OCI-LY3 (cell line): ENCODE results near the gene CLEC16A.

Experiments used
- H2AFZ ChIP-seq: fragments of 200-600, 300-600 bp; shearing (Covaris generic); 2 replicates; pipeline ENCODE4 v1.6.0; 2014; ENCODE audit warnings: antibody characterized with exemption, low read depth, low read length
- H3K27ac ChIP-seq: fragments of 200-600, 300-600 bp; sonication (generic); 2 replicates; pipeline ENCODE4 v1.5.1; 2014; ENCODE audit warnings: mild to moderate bottlenecking, low read length, moderate library complexity, mixed read lengths
- H3K27me3 ChIP-seq: fragments of 200-600, 300-600 bp; sonication (generic); 2 replicates; pipeline ENCODE4 v1.6.1; 2014; ENCODE audit warnings: low read depth, low read length, mixed read lengths
- H3K36me3 ChIP-seq: fragments of 200-600, 300-600 bp; sonication (generic); replicated peaks from 2 replicates; pipeline ENCODE3; 2014; ENCODE audit warnings: low read depth, low read length, mixed read lengths
- H3K4me1 ChIP-seq: fragments of 300-600, 200-600 bp; sonication (generic); 2 replicates; pipeline ENCODE4 v1.6.1; 2014; ENCODE audit warnings: low read length, mixed read lengths
- H3K4me2 ChIP-seq: fragments of 200-600, 300-600 bp; sonication (generic); 2 replicates; pipeline ENCODE4 v1.6.1; 2014; ENCODE audit warnings: low read length, mixed read lengths
- H3K4me3 ChIP-seq: fragments of 300-600, 200-600 bp; sonication (generic); 2 replicates; pipeline ENCODE4 v1.5.1; 2014; ENCODE audit warnings: antibody characterized with exemption, mild to moderate bottlenecking, low read length, moderate library complexity
- H3K79me2 ChIP-seq: fragments of 300-600, 200-600 bp; shearing (Covaris generic); 2 replicates; pipeline ENCODE4 v1.6.1; 2014; ENCODE audit warnings: mild to moderate bottlenecking, low read length, mixed read lengths
- H3K9ac ChIP-seq: fragments of 300-600, 200-600 bp; shearing (Covaris generic); 2 replicates; pipeline ENCODE4 v1.6.0; 2014; ENCODE audit warnings: mild to moderate bottlenecking, low read length, moderate library complexity
- H3K9me3 ChIP-seq: fragments of 200-600, 300-600 bp; shearing (Covaris generic); 2 replicates; pipeline ENCODE4 v1.6.1; 2014; ENCODE audit warnings: low read length, mixed read lengths; ENCODE audit not compliant: insufficient read depth
- H4K20me1 ChIP-seq: fragments of 200-600, 300-600 bp; sonication (generic); 2 replicates; pipeline ENCODE4 v1.6.1; 2016; ENCODE audit warnings: low read length, mixed read lengths; ENCODE audit not compliant: insufficient read depth
- CTCF ChIP-seq: fragments of 200-600, 300-600 bp; sonication (generic); IDR thresholded peaks from 2 replicates; pipeline ENCODE4 v1.5.1; 2014; ENCODE audit warnings: antibody characterized with exemption, low read length, low read depth
- EZH2phosphoT487 ChIP-seq: fragments of 200-600 bp; shearing (Covaris generic); IDR thresholded peaks from 2 replicates; pipeline ENCODE4 v1.6.1; 2018; ENCODE audit warnings: antibody characterized with exemption, mixed run types, low read depth

The CLEC16A gene

GRCh38 chr16:11104168-11105037, 160.0 kb downstream of the CLEC16A start:
- Histone ChIP-seq H3K9ac (peak overlapping the region; percentile 79; the same call in 1 of the 2 replicates), H3K4me1 (peaks cover 86% of the 10 kb centered on the region)

GRCh38 chr16:11105038-11105903, 160.9 kb downstream of the CLEC16A start:
- no peak overlapping the region for H2AFZ ChIP-seq
- H3K4me3 ChIP-seq, result peak overlapping the region; percentile 56
- no peak for TF ChIP-seq CTCF
- no peak for TF ChIP-seq EZH2phosphoT487

More at GRCh38 chr16:11104168-11105037, 160.0 kb downstream of the CLEC16A start:
- Histone ChIP-seq H3K9me3 (no peaks in the 10 kb centered on the region), H3K27me3 (no peaks in the 10 kb centered on the region), H3K79me2 (no peaks in the 10 kb centered on the region), H3K36me3 (no peaks in the 10 kb centered on the region), H3K4me3 (peak overlapping the region; percentile 56), H2AFZ (no peak overlapping the region), H3K27ac (peak overlapping the region; percentile 97), H4K20me1 (no peaks in the 10 kb centered on the region), H3K4me2 (peak overlapping the region; percentile 89)
- TF ChIP-seq CTCF, result no peak
- TF ChIP-seq EZH2phosphoT487, result no peak

GRCh38 chr16:11106726-11107125, 162.4 kb downstream of the CLEC16A start:
- Histone ChIP-seq H3K4me3 (no peak overlapping the region), H3K27me3 (no peaks in the 10 kb centered on the region), H3K4me1 (peaks cover 66% of the 10 kb centered on the region), H3K79me2 (no peaks in the 10 kb centered on the region), H3K36me3 (peaks cover 6% of the 10 kb centered on the region), H3K27ac (peak overlapping the region; percentile 97), H3K9ac (peak overlapping the region; percentile 10; the same call in 1 of the 2 replicates), H2AFZ (no peak overlapping the region), H4K20me1 (no peaks in the 10 kb centered on the region), H3K4me2 (no peak overlapping the region), H3K9me3 (no peaks in the 10 kb centered on the region)
- no peak for TF ChIP-seq CTCF

More at GRCh38 chr16:11105038-11105903, 160.9 kb downstream of the CLEC16A start:
- no peaks in the 10 kb centered on the region for H3K27me3 ChIP-seq
- H3K79me2 ChIP-seq, result no peaks in the 10 kb centered on the region
- H4K20me1 ChIP-seq, result no peaks in the 10 kb centered on the region
- peak overlapping the region; percentile 97 for H3K27ac ChIP-seq
- peaks cover 77% of the 10 kb centered on the region for H3K4me1 ChIP-seq
- no peaks in the 10 kb centered on the region for H3K9me3 ChIP-seq
- H3K36me3 ChIP-seq, result no peaks in the 10 kb centered on the region
- peak overlapping the region; percentile 79 for H3K9ac ChIP-seq
- H3K4me2 ChIP-seq, result peak overlapping the region; percentile 89
